Measurements from ENCODE around the gene HELZ. TPM values are rescaled to one million over a fixed set of nuclear protein-coding genes. Genes with fewer than 3 reads are reported as not detected.

Gene HELZ
- total and polyA plus RNA-seq, 2 of the 8 experiments (the other 6 are each of a cell fraction or from before 2014, with no cell fraction given), result 10.0 to 48.7 TPM

DNA sequence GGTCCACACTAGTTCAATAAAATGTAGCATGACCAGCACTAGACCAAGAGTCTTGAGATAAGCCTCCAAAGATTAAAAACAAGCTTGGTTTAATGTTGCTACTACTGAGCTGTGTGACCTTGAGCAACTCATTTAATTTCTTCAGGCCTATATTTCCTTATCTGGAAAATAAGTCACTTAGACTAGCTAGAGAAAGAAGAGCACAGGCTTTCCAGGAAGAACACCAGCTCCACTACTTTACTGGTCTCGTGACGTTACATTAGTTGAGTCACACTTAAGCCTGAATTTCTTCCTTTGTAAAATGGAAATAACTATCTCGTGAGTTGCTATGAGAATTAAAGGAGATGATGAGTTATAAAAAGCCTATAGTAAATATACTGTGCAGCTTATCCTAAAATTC, 5.4 kb downstream of the HELZ start (continued):
- TF ChIP-seq CHD7 (IDR thresholded peaks at IDR 0.05; ENCODE audit: insufficient replicate concordance, low read length) (no peak), RFX5 (IDR thresholded peaks at IDR 0.05; ENCODE audit: borderline replicate concordance, low read depth, low read length) (no peak), SP4 (IDR thresholded peaks at IDR 0.05; ENCODE audit: low read length) (no peak), SAP30 (IDR thresholded peaks at IDR 0.05; ENCODE audit: insufficient read depth, insufficient replicate concordance, low read length) (no peak), CBX5 (IDR thresholded peaks at IDR 0.05; ENCODE audit: low read depth, low read length) (no peak), KDM1A (IDR thresholded peaks at IDR 0.05; ENCODE audit: borderline replicate concordance, low read length) (no peak), CREB1 (IDR thresholded peaks at IDR 0.05) (no peak), EP300 (IDR thresholded peaks at IDR 0.05; ENCODE audit: borderline replicate concordance in 1 of 2, low read depth in 2 of 2, low read length in 2 of 2) (no peak), JUN (IDR thresholded peaks at IDR 0.05; ENCODE audit: low read depth, low read length) (no peak), CTBP2 (IDR thresholded peaks at IDR 0.05; ENCODE audit: borderline replicate concordance, insufficient read depth, insufficient read length, low read length) (no peak)
